Subcutaneous abdominal adipose tissue (tissue), 5 donors: Measurements from ENCODE around the gene AGR2.
"Not testable (repeated sequence)": the region's sequence is repeated elsewhere in the genome, so short reads cannot be mapped to it uniquely, and the experiment has no call there.

Source experiments
- H3K27ac ChIP-seq: one replicate; pipeline ENCODE4 v1.7.0; 2013; ENCODE audit warnings: low read depth, mild to moderate bottlenecking, inconsistent platforms, low read length, moderate library complexity
- H3K27me3 ChIP-seq, 5 donors: one replicate each; pipeline ENCODE4 v1.7.0; 2013; ENCODE audit warnings: low read length in 5 of 5, inconsistent platforms in 1 of 5; ENCODE audit not compliant: control insufficient read depth in 5 of 5, insufficient read depth in 4 of 5
- H3K36me3 ChIP-seq, 5 donors: one replicate each; pipeline ENCODE4 v1.7.0; 2013; ENCODE audit warnings: low read length in 5 of 5; ENCODE audit not compliant: control insufficient read depth in 5 of 5, insufficient read depth in 5 of 5
- H3K4me1 ChIP-seq, 5 donors: one replicate each; pipeline ENCODE4 v1.7.0; 2013; ENCODE audit warnings: low read length in 5 of 5, mild to moderate bottlenecking in 3 of 5, moderate library complexity in 1 of 5; ENCODE audit not compliant: control insufficient read depth in 5 of 5, insufficient read depth in 5 of 5
- H3K4me3 ChIP-seq, 5 donors: one replicate each; pipeline ENCODE4 v1.7.0; 2013; ENCODE audit warnings: low read length in 5 of 5, low read depth in 1 of 5
- H3K9ac ChIP-seq, 5 donors: one replicate each; pipeline ENCODE4 v1.7.0; 2013; ENCODE audit warnings: low read length in 5 of 5, mild to moderate bottlenecking in 4 of 5, moderate library complexity in 3 of 5
- H3K9me3 ChIP-seq, 5 donors: one replicate each; pipeline ENCODE4 v1.7.0; 2013; ENCODE audit warnings: low read length in 5 of 5; ENCODE audit not compliant: control insufficient read depth in 5 of 5
- donor health status: healthy.
- donor health status: healthy.
- donor health status: healthy.
- donor health status: healthy.
- donor health status: healthy.

AGR2 gene

DNA sequence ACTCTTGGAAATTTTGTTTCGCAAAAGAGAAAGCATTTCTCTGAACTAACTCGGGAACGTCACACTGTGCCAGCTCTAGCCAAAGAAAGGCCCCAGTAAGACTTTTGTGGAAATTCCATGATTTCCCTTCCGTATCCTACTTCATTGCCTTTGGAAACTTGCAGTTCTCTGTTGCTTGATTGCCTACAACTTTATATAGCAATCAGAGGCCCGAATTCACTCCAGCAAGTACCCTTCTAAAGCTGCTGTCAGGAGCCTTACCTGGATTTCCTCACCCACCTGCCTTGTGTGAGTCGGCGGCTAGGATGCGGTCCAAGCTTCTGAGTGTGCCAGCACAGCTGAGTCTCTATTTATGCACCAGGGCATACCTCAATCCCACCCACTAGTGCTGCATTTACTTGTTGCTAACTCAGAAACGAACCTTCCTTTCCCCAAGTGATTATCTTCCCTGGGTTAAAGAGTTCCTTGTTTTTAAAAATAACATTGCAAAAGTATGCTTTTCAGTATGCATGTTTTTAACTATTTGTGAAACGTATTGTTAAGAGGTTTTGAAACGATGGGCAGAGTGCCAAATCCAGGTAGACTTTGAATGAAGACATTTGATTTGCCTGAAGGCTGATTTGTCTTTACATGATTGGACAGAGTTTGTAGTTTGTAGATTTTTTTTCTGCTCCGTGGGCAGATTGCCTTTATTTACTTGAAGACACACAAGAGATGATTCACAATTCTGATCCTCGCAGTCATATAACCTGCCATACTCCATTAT lies at the start of gene AGR2:
Gene AGR2, minus strand, starts transcription at position 326 of the 766 bp plus-strand sequence. CDS start 3,203 bp downstream, outside the sequence.
- Histone ChIP-seq H3K27ac (no peak within 1 kb of the TSS), H3K9me3 (no peaks in the 10 kb centered on the region), H3K27me3 (no peaks in the 10 kb centered on the region), H3K9ac (no peak within 1 kb of the TSS), H3K4me1 (no peaks in the 10 kb centered on the region), H3K36me3 (no peaks in the 10 kb centered on the region), H3K4me3 (no peak within 1 kb of the TSS)

DNA sequence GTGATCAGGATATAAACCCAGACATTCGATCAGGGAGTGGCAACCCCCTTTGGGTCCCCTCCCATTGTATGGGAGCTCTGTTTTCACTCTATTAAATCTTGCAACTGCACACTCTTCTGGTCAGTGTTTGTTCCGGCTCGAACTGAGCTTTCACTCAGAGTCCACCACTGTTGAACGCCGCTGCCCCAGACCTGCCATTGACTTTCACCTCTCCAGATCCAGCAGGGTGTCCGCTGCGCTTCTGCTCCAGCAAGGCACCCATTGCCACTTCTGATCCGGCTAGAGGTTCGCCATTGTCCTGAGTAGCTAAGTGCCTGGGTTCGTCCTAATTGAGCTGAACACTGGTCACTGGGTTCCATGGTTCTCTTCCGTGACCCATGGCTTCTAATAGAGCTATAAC lies 48.4 kb upstream of the AGR2 start:
- H3K27ac ChIP-seq, H3K4me3 ChIP-seq, H3K9ac ChIP-seq, H3K27me3 ChIP-seq, H3K4me1 ChIP-seq, H3K36me3 ChIP-seq, H3K9me3 ChIP-seq: not testable (repeated sequence)

- Histone ChIP-seq H3K9me3 (no peaks in the 10 kb centered on the region), H3K27me3 (peaks cover 0 to 2% (median 0%) of the 10 kb centered on the region in 5 donors), H3K27ac (no peak overlapping the region), H3K4me3 (no peak overlapping the region), H3K9ac (no peak overlapping the region), H3K36me3 (no peaks in the 10 kb centered on the region), H3K4me1 (peaks cover 0 to 6% (median 0%) of the 10 kb centered on the region in 5 donors)
Observed at GRCh38 chr7:16851829-16852228, 47.0 kb upstream of the AGR2 start.

DNA sequence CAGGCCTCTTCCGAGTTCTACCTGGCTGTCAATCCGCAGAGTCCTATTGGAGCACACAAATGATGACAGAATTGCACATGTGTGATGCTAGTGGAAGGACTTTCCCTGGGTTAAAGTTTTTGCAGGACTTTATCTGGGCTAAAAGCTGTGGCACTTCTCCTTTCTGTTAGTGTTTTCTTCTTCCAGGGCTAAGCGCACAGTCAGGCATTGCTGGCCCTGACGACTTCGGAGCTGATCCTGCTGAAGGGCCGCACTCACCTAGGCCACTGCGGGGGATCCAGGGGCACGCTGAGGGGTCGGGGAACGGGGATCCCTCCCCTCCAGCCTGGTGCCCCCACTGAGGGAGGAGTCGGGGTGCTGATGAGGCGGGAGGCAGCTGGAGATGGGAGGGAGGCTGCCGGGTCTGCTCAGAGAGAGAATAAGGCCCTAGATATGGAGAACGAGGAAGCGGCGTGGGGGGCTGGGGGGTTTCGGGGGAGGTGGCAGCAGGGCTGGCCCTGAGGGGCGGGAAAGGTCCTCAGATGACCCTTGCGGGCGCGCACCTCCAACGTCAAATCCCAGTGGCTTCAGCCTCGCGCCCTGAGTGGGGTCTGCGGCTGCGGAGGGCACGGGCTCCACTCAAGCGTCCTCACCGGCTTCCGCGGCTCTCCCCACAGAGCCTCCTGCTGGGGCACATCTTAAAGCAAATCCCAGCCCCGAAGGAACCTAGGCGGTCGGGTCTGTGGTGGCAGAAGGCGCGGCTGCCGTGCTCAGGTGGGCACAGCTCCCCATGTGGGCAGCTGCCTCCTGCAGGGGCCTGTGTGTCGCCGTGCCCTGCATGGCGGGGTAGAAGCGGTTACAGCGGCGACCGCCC lies 46.0 kb upstream of the AGR2 start:
- H3K27ac ChIP-seq, result no peak overlapping the region
- no peaks in the 10 kb centered on the region for H3K9me3 ChIP-seq
- H3K36me3 ChIP-seq, result no peaks in the 10 kb centered on the region
- peaks cover 0 to 2% (median 0%) of the 10 kb centered on the region in 5 donors for H3K27me3 ChIP-seq
- no peak overlapping the region for H3K9ac ChIP-seq
- H3K4me1 ChIP-seq, result peaks cover 0 to 6% (median 0%) of the 10 kb centered on the region in 5 donors
- H3K4me3 ChIP-seq, result no peak overlapping the region

DNA sequence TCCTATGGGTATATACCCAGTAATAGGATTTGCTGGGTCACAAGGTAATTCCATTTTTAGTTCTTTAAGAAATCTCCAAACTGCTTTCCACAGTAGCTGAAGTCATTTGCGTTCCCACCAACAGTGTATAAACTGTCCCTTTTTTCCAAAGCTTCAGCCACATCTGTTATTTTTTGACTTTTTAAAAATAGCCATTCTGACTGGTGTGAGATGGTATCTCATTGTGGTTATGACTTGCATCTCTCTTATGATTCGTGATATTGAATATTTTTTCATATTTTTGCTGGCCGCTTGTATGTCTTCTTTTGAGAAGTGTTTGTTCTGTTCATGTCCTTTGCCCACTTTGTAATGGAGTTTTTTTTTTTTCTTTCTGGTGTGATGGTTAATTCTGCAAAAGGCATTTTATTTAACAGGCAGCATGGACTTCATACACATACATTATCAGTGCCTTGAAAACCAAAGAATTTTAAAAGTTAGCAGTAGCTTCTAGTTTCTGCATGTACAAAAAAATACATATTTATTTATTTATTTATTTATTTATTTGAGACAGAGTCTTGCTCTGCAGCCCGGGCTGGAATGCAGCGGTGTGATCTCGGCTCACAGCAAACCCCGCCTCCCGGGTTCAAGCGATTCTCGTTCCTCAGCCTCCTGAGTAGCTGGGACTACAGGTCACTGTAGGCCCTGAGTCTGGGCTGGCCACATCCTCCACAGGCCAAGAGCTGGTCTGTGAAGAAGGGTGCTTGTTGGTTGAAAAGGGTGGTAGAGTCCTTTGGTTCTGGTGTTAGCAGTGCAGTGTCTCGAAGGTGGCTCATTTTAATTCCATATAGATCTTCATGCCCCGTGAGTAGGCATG lies 44.7 kb upstream of the AGR2 start:
- Histone ChIP-seq H3K9ac (no peak overlapping the region), H3K9me3 (no peaks in the 10 kb centered on the region), H3K4me1 (peaks cover 0 to 6% (median 0%) of the 10 kb centered on the region in 5 donors), H3K4me3 (no peak overlapping the region), H3K36me3 (no peaks in the 10 kb centered on the region), H3K27me3 (peaks cover 0 to 2% (median 0%) of the 10 kb centered on the region in 5 donors), H3K27ac (no peak overlapping the region)

- Histone ChIP-seq H3K27ac (no peak overlapping the region), H3K4me3 (no peak overlapping the region), H3K4me1 (peaks cover 0 to 6% (median 0%) of the 10 kb centered on the region in 5 donors), H3K9me3 (no peaks in the 10 kb centered on the region), H3K9ac (no peak overlapping the region), H3K36me3 (no peaks in the 10 kb centered on the region), H3K27me3 (peaks cover 0 to 2% (median 0%) of the 10 kb centered on the region in 5 donors)
Observed at GRCh38 chr7:16847381-16847860, 42.6 kb upstream of the AGR2 start.

- H3K27ac ChIP-seq, result no peak overlapping the region
- peaks cover 0 to 2% (median 0%) of the 10 kb centered on the region in 5 donors for H3K27me3 ChIP-seq
- H3K9ac ChIP-seq, result no peak overlapping the region
- H3K4me3 ChIP-seq, result no peak overlapping the region
- no peaks in the 10 kb centered on the region for H3K36me3 ChIP-seq
- no peaks in the 10 kb centered on the region for H3K9me3 ChIP-seq
- H3K4me1 ChIP-seq, result peaks cover 0 to 2% (median 0%) of the 10 kb centered on the region in 5 donors
Observed at GRCh38 chr7:16846601-16847165, 41.9 kb upstream of the AGR2 start.

DNA sequence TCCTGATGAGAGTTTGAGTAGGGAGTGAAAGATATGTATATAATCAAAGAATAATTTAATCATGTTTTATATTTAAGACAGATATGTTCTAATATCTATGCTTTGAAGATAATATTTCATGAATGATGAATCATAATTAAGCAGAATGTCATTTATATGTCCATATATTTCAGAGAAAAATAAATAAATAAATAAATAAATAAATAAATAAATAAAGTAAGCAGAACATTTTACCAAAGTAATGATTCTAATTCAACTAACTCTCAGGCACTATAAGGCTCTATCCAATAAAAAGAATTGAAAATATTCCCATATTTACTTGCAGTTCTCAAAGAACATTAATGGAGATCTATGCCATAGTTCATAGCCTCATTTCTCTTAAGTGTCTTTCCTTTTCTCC lies 40.9 kb upstream of the AGR2 start:
- Histone ChIP-seq H3K4me1 (no peaks in the 10 kb centered on the region), H3K9ac (no peak overlapping the region), H3K27ac (no peak overlapping the region), H3K4me3 (no peak overlapping the region), H3K27me3 (peaks cover 0 to 2% (median 0%) of the 10 kb centered on the region in 5 donors), H3K36me3 (no peaks in the 10 kb centered on the region), H3K9me3 (no peaks in the 10 kb centered on the region)

DNA sequence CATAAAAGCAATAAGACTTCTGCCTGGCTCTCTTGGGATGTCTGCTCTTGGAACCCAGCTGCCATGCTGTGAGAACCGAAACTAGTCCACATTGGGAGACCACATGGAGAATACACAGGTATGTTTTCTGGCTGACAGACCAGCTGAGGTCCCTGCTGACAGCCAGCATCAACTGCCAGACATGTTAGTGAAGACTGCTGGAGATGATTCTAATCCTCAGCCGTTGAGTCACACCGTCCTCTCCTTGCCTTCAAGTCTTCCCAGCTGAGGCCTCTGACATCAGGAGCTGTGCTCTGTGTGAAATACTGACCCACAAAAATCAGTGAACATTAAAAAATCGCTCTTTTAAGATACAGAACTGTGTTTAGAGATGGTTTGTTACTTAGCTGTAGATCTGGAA lies 36.9 kb upstream of the AGR2 start:
- Histone ChIP-seq H3K4me3 (no peak overlapping the region), H3K36me3 (no peaks in the 10 kb centered on the region), H3K9me3 (no peaks in the 10 kb centered on the region), H3K27me3 (no peaks in the 10 kb centered on the region), H3K9ac (no peak overlapping the region), H3K27ac (no peak overlapping the region), H3K4me1 (no peaks in the 10 kb centered on the region)
